ENCODE results near the gene ZNF667.

Gene ZNF667

DNA sequence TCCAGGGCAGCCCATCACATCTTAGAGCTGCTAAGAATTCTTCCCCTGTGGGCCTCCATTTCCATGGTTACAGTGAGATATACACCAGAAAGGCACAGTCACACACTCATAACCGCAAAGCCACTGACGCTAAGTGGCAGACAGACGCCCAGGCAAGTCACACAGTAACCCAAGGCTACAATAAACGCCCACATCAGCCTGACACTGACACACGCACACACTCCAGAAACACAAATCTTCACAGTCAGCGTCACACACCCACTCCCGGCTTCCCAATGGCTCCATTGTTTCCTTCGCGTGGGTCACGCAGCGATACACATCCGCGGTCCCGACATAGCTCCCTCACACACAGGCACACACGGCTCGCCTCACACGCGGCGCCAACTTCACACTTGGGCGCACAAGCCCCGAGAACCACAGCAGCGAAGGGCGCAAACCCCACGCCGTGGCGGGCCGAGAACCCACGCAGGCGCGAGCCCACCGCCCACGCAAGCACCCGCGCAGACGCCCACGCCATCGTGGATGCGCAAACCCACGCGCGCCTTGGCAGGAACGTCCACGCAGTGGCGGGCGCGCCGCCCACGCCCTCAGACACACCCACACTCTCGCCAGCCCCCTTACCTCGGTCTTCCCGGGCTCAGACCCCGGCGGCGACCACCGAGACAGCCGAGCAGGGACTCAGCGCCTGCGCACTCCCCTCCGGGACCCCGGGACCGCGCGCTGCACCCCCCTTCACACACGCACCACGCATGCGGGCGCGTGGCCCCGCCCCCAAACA is at the start of gene ZNF667:
ZNF667 (minus strand) TSS at position 695 of the 778 bp plus-strand sequence. CDS start 14,975 bp downstream, outside the sequence.
- in situ Hi-C loops (cut with HindIII; ENCODE audit: low sequenced_read_pairs) = no loop called here

DNA sequence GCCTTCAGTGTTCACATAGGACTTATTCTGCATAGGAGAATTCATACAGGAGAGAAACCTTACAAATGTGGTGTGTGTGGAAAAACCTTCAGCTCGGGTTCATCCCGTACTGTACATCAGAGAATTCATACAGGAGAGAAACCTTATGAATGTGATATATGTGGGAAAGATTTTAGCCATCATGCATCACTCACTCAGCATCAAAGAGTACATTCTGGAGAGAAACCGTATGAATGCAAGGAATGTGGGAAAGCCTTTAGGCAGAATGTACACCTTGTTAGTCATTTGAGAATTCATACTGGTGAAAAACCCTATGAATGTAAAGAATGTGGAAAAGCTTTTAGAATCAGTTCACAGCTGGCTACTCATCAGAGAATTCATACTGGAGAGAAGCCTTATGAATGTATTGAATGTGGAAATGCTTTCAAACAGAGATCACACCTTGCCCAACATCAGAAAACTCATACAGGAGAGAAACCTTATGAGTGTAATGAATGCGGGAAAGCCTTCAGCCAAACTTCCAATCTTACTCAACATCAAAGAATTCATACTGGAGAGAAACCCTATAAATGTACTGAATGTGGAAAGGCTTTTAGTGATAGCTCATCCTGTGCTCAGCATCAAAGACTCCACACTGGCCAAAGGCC is 48.2 kb upstream of the ZNF667 start:
- in situ Hi-C loops (cut with HindIII; ENCODE audit: low sequenced_read_pairs) = no loop called here

GRCh38 chr19:56508290-56508778 is 31.2 kb upstream of the ZNF667 start:
- in situ Hi-C loops (cut with HindIII; ENCODE audit: low sequenced_read_pairs) = no loop called here

DNA sequence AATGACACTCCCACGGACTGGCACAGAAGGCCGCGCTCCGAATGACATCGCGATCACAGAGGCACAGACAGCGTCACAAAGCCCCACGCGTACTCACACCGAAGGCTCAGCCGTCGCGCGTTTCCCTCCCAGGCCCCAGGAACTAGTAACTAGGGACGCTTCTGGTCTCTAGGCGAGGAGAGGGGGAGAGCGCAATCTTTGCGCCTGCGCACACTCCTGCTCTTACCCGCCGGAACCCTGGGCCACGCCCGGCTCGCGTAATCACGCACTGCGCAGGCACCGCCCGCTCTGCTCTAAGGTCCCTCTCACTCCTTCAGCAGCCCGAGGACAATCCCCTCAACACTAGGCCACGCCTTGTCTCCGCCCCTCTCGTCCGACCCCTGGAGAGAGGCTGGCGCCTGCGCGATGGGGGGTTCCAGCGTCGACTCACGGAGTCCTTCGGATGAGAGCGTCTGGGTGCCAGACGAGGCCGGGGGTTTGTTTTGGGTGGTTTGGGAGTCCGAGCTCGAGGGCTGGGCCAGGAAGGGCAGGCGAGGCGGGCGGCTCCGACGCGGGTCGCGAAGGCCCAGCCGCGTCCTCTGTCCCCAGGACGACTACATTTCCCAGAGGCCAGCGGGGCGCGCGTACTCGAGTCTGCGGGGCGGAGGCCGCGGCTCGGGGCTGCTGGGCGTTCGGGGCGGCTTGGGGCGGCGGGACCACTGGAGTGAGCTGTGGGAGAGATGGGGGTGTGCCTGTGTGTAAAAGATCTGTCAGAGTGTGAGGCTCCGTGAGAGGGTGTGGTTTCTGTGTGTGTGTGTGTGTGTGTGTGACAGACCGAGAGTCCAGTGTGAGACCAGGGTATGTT is 30.5 kb upstream of the ZNF667 start, which contains the start of gene ZNF471:
ZNF471 (plus strand) TSS at position 410 of the 844 bp plus-strand sequence. CDS start 3,717 bp downstream, outside the sequence.
- in situ Hi-C loops (cut with HindIII; ENCODE audit: low sequenced_read_pairs) = no loop called here

GRCh38 chr19:56504581-56504980 is 27.4 kb upstream of the ZNF667 start:
- in situ Hi-C loops (cut with HindIII; ENCODE audit: low sequenced_read_pairs) = no loop called here

DNA sequence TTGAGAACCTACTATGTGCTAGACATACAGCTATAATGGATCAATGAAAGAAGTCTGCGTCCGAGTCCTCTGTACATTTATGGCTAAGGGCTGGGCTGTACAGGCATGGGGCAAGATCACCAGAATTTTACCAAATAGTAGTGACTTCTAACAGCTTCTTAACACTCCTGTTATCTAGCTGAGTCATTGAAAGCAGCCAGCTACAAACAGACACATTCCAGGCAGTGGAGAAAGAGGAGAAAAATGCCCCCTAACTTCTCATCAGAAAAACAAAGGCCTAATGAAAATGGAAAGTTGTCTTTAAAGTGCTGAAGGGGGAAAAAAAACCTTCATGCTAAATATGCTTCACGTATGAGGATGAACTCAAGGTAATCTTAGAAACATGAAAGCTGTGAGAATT is 14.3 kb upstream of the ZNF667 start:
- in situ Hi-C loops (cut with HindIII; ENCODE audit: low sequenced_read_pairs) = no loop called here

DNA sequence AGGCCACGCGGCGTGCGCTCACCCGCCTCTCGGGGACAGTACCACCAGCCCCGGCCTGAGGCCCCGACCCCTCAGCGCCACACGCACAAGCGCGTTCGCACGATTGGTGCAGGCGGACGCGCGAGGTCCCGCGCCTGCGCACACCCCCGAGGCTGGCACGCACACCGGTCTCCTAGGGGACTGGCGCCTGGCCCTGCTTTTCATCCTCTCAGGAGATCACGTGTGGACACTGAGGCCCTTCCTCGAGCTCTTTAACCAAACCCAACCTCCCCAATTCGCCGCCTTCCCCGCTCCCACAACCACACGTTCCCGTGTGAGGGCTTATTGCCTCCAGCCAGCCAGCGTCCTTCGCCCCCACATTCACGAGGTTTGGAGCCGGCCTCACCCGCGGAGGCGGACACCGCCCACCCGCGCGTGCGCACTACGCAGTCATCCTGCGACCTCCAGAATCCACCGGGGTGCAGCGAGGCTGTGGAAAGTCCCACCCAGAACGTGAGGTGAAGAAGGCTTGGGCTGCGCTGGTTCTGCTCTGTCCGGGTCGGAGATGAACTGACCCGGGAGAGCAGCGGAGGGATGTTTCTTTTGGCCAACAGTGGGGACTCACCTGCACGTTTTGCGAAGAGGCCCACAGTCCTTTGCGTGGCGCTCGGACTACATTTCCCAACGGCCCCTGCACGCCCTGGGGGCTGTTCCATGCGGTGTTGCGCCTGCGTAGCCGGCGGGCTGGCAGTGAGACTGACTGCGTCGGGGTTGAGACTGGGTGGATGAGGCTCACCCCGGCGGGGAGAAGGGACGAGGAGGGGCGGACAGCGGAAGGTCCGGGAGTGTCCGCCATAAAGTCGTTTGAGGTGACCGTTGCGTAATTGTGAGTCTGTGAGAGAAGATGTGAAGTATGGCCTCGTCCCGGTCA is 539 bp upstream of the ZNF667 start:
- in situ Hi-C loops (cut with HindIII; ENCODE audit: low sequenced_read_pairs) = no loop called here

DNA sequence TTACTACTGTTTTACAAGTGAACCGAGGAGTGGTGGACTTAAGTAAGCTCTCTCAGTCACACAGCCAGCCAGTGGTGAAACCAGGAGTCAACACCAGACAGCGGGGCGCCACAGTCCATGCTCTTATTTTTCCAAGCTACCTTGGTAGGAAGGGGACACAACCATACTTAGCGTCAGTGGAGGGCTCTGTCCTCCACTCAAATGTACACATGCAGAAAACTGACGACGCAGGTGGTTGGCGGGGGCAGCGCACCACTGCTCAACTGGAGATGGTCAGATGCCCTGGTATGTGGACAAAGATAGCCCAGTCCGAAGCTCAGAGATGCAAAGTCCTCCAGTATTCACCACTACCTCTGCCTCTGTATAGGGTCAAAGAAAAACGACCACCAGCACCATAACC is 1.1 kb downstream of the ZNF667 start:
- in situ Hi-C loops (cut with HindIII; ENCODE audit: low sequenced_read_pairs) = no loop called here

GRCh38 chr19:56474308-56474707 is 2.8 kb downstream of the ZNF667 start:
- in situ Hi-C loops (cut with HindIII; ENCODE audit: low sequenced_read_pairs) = no loop called here

- in situ Hi-C loops (cut with HindIII; ENCODE audit: low sequenced_read_pairs) = no loop called here
Observed at GRCh38 chr19:56441206-56441792, 35.8 kb downstream of the ZNF667 start.

GRCh38 chr19:56423985-56424353 is 53.2 kb downstream of the ZNF667 start:
- in situ Hi-C loops (cut with HindIII; ENCODE audit: low sequenced_read_pairs) = no loop called here

DNA sequence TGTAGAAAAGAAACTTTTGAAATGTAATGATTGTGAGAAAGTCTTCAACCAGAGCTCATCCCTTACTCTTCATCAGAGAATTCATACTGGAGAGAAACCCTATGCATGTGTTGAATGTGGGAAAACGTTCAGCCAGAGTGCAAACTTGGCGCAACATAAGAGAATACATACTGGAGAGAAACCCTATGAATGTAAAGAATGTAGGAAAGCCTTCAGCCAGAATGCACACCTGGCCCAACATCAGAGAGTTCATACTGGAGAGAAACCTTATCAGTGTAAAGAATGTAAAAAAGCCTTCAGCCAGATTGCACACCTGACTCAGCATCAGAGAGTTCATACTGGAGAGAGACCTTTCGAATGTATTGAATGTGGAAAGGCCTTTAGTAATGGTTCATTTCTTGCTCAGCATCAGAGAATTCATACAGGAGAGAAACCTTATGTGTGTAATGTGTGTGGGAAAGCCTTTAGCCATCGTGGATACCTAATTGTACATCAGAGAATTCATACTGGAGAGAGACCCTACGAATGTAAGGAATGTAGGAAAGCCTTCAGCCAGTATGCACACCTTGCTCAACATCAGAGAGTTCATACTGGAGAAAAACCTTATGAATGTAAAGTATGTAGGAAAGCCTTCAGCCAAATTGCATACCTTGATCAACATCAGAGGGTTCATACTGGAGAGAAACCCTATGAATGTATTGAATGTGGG is 53.7 kb downstream of the ZNF667 start:
- in situ Hi-C loops (cut with HindIII; ENCODE audit: low sequenced_read_pairs) = no loop called here

DNA sequence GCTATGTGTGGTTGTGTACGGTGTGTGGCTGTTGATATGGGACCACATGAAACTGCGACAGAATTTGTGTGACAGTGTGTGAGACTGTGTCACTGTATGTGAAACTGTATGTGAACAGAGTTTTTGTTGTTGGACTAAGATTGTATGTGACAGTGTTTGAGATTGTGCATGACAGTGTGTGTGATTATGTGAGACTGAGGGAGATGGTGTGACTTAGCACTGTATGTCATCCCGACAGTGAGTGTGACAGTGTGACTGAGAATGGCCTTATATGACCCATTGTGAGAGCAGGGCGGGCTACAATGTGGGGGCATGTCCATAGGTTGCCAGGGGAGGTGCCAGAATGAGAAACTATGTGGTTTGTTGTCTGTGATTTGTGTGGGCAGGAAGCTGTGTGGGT is 72.1 kb downstream of the ZNF667 start:
- in situ Hi-C loops (cut with HindIII; ENCODE audit: low sequenced_read_pairs) = no loop called here

DNA sequence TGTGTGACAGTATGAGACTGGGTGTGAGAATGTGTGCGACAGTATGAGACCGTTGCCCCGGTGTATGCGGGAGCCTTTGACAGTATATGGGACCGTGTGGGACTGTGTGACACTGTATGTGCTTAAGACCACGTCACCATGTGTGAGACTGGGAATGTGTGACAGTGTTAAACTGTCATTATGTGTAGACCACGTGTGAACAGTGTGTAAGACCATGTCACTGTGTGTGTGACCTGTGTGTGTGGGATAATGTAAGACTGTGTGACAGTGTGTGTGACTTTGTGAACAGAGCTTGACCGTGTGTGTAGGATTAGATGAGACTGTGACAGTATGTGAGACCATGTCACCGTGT is 72.5 kb downstream of the ZNF667 start:
- in situ Hi-C loops (cut with HindIII; ENCODE audit: low sequenced_read_pairs) = no loop called here

GRCh38 chr19:56403764-56404704 is 73.1 kb downstream of the ZNF667 start, which contains the start of gene ZNF583:
Gene ZNF583 (plus strand): TSS chr19:56404332. CDS start chr19:56407115, 2,783 bp downstream.
- in situ Hi-C loops (cut with HindIII; ENCODE audit: low sequenced_read_pairs) = no loop called here

- in situ Hi-C loops (cut with HindIII; ENCODE audit: low sequenced_read_pairs) = no loop called here
Observed at GRCh38 chr19:56403261-56403660, 73.9 kb downstream of the ZNF667 start.

- in situ Hi-C loops (cut with HindIII; ENCODE audit: low sequenced_read_pairs) = no loop called here
Observed at GRCh38 chr19:56400485-56400884, 76.7 kb downstream of the ZNF667 start.

GRCh38 chr19:56398809-56399208 is 78.3 kb downstream of the ZNF667 start:
- in situ Hi-C loops (cut with HindIII; ENCODE audit: low sequenced_read_pairs) = no loop called here

All from endothelial cell of hepatic sinusoid (primary cell).